ENCODE measurements around the gene SETD2. TPM values are rescaled to one million over a fixed set of nuclear protein-coding genes. Genes with fewer than 3 reads are reported as not detected.

SETD2 gene
- total and polyA plus RNA-seq, 9 of the 15 experiments (the other 6 are each of a cell fraction or from before 2014, with no cell fraction given), result 8.2 to 44.0 (median 33.6) TPM

DNA sequence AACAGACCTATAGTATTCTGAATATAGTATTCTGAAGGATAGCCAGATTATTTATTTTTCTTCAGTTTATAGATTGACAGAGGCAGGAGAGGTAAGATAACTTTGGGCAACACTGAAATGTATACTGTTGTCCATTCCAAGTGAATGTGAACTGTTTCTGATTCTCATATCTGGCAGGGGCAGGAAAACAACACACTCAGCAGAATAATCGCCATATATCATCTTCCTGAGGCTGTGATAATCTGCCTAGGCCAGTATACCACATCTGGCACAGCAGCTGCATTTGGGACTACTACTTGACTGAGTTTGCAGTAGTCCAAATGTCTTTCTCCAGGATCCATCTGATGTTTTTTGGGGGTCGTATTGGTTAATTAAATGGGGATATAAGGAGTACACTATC is 22.4 kb upstream of the SETD2 start (continued):
- TF ChIP-seq, protein P1, sequence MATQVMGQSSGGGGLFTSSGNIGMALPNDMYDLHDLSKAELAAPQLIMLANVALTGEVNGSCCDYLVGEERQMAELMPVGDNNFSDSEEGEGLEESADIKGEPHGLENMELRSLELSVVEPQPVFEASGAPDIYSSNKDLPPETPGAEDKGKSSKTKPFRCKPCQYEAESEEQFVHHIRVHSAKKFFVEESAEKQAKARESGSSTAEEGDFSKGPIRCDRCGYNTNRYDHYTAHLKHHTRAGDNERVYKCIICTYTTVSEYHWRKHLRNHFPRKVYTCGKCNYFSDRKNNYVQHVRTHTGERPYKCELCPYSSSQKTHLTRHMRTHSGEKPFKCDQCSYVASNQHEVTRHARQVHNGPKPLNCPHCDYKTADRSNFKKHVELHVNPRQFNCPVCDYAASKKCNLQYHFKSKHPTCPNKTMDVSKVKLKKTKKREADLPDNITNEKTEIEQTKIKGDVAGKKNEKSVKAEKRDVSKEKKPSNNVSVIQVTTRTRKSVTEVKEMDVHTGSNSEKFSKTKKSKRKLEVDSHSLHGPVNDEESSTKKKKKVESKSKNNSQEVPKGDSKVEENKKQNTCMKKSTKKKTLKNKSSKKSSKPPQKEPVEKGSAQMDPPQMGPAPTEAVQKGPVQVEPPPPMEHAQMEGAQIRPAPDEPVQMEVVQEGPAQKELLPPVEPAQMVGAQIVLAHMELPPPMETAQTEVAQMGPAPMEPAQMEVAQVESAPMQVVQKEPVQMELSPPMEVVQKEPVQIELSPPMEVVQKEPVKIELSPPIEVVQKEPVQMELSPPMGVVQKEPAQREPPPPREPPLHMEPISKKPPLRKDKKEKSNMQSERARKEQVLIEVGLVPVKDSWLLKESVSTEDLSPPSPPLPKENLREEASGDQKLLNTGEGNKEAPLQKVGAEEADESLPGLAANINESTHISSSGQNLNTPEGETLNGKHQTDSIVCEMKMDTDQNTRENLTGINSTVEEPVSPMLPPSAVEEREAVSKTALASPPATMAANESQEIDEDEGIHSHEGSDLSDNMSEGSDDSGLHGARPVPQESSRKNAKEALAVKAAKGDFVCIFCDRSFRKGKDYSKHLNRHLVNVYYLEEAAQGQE (IDR thresholded peaks at IDR 0.05; ENCODE audit: borderline replicate concordance), result no peak
- TF ChIP-seq, protein P1 (CRISPR knock-in tag; IDR thresholded peaks at IDR 0.05; ENCODE audit: low read depth), result no peak
- TF ChIP-seq, protein P2, sequence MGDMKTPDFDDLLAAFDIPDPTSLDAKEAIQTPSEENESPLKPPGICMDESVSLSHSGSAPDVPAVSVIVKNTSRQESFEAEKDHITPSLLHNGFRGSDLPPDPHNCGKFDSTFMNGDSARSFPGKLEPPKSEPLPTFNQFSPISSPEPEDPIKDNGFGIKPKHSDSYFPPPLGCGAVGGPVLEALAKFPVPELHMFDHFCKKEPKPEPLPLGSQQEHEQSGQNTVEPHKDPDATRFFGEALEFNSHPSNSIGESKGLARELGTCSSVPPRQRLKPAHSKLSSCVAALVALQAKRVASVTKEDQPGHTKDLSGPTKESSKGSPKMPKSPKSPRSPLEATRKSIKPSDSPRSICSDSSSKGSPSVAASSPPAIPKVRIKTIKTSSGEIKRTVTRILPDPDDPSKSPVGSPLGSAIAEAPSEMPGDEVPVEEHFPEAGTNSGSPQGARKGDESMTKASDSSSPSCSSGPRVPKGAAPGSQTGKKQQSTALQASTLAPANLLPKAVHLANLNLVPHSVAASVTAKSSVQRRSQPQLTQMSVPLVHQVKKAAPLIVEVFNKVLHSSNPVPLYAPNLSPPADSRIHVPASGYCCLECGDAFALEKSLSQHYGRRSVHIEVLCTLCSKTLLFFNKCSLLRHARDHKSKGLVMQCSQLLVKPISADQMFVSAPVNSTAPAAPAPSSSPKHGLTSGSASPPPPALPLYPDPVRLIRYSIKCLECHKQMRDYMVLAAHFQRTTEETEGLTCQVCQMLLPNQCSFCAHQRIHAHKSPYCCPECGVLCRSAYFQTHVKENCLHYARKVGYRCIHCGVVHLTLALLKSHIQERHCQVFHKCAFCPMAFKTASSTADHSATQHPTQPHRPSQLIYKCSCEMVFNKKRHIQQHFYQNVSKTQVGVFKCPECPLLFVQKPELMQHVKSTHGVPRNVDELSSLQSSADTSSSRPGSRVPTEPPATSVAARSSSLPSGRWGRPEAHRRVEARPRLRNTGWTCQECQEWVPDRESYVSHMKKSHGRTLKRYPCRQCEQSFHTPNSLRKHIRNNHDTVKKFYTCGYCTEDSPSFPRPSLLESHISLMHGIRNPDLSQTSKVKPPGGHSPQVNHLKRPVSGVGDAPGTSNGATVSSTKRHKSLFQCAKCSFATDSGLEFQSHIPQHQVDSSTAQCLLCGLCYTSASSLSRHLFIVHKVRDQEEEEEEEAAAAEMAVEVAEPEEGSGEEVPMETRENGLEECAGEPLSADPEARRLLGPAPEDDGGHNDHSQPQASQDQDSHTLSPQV (IDR thresholded peaks at IDR 0.05), result no peak
- TF ChIP-seq SAFB (IDR thresholded peaks at IDR 0.05; ENCODE audit: borderline replicate concordance, low read depth, low read length) (no peak), PHB2 (IDR thresholded peaks at IDR 0.05; ENCODE audit: low read depth) (no peak), NCOR1 (IDR thresholded peaks at IDR 0.05) (peak; percentile 65), CCNT2 (IDR thresholded peaks at IDR 0.05; ENCODE audit: borderline replicate concordance, extremely low read depth, insufficient read length, low read depth, low read length) (no peak), STAT5A (IDR thresholded peaks at IDR 0.05; ENCODE audit: borderline replicate concordance, low read length) (peak; percentile 27; the same call in 1 of the 2 replicates), ZNF436 (CRISPR knock-in tag; IDR thresholded peaks at IDR 0.05) (no peak), KAT7 (CRISPR knock-in tag; IDR thresholded peaks at IDR 0.05; ENCODE audit: borderline replicate concordance) (no peak), ZNF24 (IDR thresholded peaks at IDR 0.05) (no peak), ZNF12 (CRISPR knock-in tag; IDR thresholded peaks at IDR 0.05) (no peak), ZNF197 (CRISPR knock-in tag; IDR thresholded peaks at IDR 0.05; ENCODE audit: low read depth) (0 out of 2 replicates have a peak, but pooled peaks have one; percentile 30)
- TF ChIP-seq, protein P3, sequence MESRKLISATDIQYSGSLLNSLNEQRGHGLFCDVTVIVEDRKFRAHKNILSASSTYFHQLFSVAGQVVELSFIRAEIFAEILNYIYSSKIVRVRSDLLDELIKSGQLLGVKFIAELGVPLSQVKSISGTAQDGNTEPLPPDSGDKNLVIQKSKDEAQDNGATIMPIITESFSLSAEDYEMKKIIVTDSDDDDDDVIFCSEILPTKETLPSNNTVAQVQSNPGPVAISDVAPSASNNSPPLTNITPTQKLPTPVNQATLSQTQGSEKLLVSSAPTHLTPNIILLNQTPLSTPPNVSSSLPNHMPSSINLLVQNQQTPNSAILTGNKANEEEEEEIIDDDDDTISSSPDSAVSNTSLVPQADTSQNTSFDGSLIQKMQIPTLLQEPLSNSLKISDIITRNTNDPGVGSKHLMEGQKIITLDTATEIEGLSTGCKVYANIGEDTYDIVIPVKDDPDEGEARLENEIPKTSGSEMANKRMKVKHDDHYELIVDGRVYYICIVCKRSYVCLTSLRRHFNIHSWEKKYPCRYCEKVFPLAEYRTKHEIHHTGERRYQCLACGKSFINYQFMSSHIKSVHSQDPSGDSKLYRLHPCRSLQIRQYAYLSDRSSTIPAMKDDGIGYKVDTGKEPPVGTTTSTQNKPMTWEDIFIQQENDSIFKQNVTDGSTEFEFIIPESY (CRISPR knock-in tag; IDR thresholded peaks at IDR 0.05), result no peak
- TF ChIP-seq, protein P4, sequence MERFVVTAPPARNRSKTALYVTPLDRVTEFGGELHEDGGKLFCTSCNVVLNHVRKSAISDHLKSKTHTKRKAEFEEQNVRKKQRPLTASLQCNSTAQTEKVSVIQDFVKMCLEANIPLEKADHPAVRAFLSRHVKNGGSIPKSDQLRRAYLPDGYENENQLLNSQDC (CRISPR knock-in tag; IDR thresholded peaks at IDR 0.05), result no peak
